Smooth muscle cell (in vitro differentiated cells): ENCODE measurements around the gene MRNIP. TPM values are rescaled to one million over a fixed set of nuclear protein-coding genes. Genes with fewer than 3 reads are reported as not detected.

Experiments
- DNase-seq: peaks from one replicate; lab custom pipeline; 2025; ENCODE audit not compliant: unreplicated experiment; lab: John Stamatoyannopoulos, UW
- H2AFZ ChIP-seq: fragments of 200-600 bp; sonication (generic); 2 replicates; pipeline ENCODE4 v1.6.0; 2016; ENCODE audit warnings: antibody characterized with exemption, low read depth, mild to moderate bottlenecking
- H3F3A ChIP-seq: fragments of 200-600 bp; sonication (generic); 2 replicates; pipeline ENCODE4 v1.6.0; 2017; ENCODE audit warnings: antibody characterized with exemption, low read depth
- H3K27ac ChIP-seq: fragments of 200-600 bp; sonication (generic); 2 replicates; pipeline ENCODE4 v1.5.1; 2016; ENCODE audit warnings: low read depth, mild to moderate bottlenecking
- H3K27me3 ChIP-seq: fragments of 200-600 bp; sonication (generic); 2 replicates; pipeline ENCODE4 v1.6.1; 2016; ENCODE audit warnings: low read depth, mild to moderate bottlenecking
- H3K36me3 ChIP-seq: fragments of 200-600 bp; sonication (generic); 2 replicates; pipeline ENCODE4 v1.5.1; 2016; ENCODE audit warnings: low read depth
- H3K4me1 ChIP-seq: fragments of 200-600 bp; sonication (generic); 2 replicates; pipeline ENCODE4 v1.5.1; 2016; ENCODE audit warnings: low read depth
- H3K4me2 ChIP-seq: fragments of 200-600 bp; sonication (generic); 2 replicates; pipeline ENCODE4 v1.6.0; 2016; ENCODE audit warnings: mild to moderate bottlenecking
- H3K4me3 ChIP-seq: fragments of 200-600 bp; sonication (generic); 2 replicates; pipeline ENCODE4 v1.5.1; 2016; ENCODE audit warnings: mild to moderate bottlenecking
- H3K79me2 ChIP-seq: fragments of 200-600 bp; sonication (generic); 2 replicates; pipeline ENCODE4 v1.6.0; 2016; ENCODE audit warnings: low read depth, mild to moderate bottlenecking
- H3K9ac ChIP-seq: fragments of 200-600 bp; sonication (generic); 2 replicates; pipeline ENCODE4 v1.6.0; 2016; ENCODE audit warnings: low read depth
- H3K9me3 ChIP-seq: fragments of 200-600 bp; sonication (generic); replicated peaks from 2 replicates; pipeline ENCODE4 v1.5.1; 2016; ENCODE audit warnings: low read depth
- H4K20me1 ChIP-seq: fragments of 200-600 bp; sonication (generic); 2 replicates; pipeline ENCODE4 v1.6.0; 2016; ENCODE audit warnings: low read depth
- WGBS: methylation state at CpG from one replicate; pipeline ENCODE4 v1.1.7; 2016; ENCODE audit warnings: low lambda C conversion rate; 5-methylcytosine and 5-hydroxymethylcytosine counted together
- polyA plus RNA-seq: library from polyadenylated mRNA; unstranded; fragments of >200 nt; fragmentation: Nextera tagmentation; extraction: Ambion mirVana; gene quantifications from 2 replicates; pipeline ENCODE4 v1.2.1, GENCODE V29; 2016
- total RNA-seq: library from RNA; depleted of rRNA; stranded (reverse); fragments of >200 nt; gene quantifications from 2 replicates; pipeline ENCODE4 v1.2.3, GENCODE V29; 2014
- TF ChIP-seq, protein P1 (sequence below): fragments of 200-600 bp; sonication (generic); IDR thresholded peaks from 2 replicates; pipeline ENCODE4 v1.5.1; 2017; ENCODE audit warnings: borderline replicate concordance, mild to moderate bottlenecking, antibody characterized with exemption; ENCODE audit not compliant: insufficient read depth, poor library complexity, severe bottlenecking

The MRNIP gene
- total and polyA plus RNA-seq, 2 experiments from 2014 or later: 11.9 to 16.5 TPM

DNA sequence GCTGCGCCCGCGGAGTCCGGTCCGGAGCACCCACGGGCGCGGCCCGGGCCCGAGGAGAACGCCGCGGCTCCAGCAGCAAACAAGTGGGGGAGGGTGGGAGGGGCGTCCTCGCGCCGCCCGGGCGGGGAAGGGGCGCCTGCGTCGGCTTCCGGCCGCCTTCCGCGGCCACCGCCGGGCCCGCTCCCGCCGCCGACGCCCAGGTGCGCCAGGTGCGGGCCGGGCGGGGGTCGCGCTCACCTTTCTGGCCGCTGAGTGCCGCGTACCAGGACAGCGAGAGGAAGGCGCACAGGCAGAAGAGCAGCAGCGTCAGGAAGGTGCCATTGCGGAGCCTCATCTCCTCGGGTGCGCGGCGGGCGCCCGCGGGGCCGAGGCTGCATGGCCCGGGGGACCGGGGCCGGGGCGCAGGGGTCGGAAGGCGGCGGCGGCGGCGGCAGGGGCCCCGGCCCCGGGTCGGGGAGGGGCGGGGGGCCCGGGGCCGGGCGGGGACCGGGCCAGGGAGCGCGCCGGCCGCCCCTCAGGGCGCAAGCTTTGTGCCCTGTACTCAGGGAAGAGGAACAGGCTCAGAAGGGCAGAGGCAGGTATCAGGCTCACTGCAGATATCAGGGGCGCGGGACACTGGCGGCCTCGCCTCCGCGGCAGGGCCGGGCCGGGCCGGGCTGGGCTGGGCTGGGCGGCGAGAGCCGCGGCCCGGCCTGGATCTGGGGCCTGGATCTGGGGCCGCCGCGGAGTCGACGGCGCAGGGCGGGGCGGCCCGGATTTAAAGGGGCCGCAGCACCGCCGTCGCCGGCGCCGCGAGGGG lies 52.2 kb downstream of the MRNIP start, which contains the start of gene MGAT4B:
TSS of gene MGAT4B (minus strand) at position 617 of the 799 bp plus-strand sequence. CDS start at position 334, 283 bp downstream.
- peak within 1 kb of the TSS; percentile 97 for H3K4me2 ChIP-seq
- peak within 1 kb of the TSS; percentile 82 for H2AFZ ChIP-seq
- no peak for DNase-seq
- TF ChIP-seq, protein P1, sequence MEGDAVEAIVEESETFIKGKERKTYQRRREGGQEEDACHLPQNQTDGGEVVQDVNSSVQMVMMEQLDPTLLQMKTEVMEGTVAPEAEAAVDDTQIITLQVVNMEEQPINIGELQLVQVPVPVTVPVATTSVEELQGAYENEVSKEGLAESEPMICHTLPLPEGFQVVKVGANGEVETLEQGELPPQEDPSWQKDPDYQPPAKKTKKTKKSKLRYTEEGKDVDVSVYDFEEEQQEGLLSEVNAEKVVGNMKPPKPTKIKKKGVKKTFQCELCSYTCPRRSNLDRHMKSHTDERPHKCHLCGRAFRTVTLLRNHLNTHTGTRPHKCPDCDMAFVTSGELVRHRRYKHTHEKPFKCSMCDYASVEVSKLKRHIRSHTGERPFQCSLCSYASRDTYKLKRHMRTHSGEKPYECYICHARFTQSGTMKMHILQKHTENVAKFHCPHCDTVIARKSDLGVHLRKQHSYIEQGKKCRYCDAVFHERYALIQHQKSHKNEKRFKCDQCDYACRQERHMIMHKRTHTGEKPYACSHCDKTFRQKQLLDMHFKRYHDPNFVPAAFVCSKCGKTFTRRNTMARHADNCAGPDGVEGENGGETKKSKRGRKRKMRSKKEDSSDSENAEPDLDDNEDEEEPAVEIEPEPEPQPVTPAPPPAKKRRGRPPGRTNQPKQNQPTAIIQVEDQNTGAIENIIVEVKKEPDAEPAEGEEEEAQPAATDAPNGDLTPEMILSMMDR: no peak
- peaks cover 27% of the 10 kb centered on the region for H3K4me1 ChIP-seq
- H4K20me1 ChIP-seq: peaks cover 43% of the 10 kb centered on the region
- peak within 1 kb of the TSS; percentile 93 for H3K4me3 ChIP-seq
- H3K79me2 ChIP-seq: peaks cover 33% of the 10 kb centered on the region
- H3K9ac ChIP-seq: peak within 1 kb of the TSS; percentile 83
- no peaks in the 10 kb centered on the region for H3K36me3 ChIP-seq
- 0% methylated on average over 27 of the region's 108 CpGs for WGBS
- H3F3A ChIP-seq: no peaks in the 10 kb centered on the region
- H3K27ac ChIP-seq: peak within 1 kb of the TSS; percentile 47
- H3K27me3 ChIP-seq: no peaks in the 10 kb centered on the region
- no peaks in the 10 kb centered on the region for H3K9me3 ChIP-seq

DNA sequence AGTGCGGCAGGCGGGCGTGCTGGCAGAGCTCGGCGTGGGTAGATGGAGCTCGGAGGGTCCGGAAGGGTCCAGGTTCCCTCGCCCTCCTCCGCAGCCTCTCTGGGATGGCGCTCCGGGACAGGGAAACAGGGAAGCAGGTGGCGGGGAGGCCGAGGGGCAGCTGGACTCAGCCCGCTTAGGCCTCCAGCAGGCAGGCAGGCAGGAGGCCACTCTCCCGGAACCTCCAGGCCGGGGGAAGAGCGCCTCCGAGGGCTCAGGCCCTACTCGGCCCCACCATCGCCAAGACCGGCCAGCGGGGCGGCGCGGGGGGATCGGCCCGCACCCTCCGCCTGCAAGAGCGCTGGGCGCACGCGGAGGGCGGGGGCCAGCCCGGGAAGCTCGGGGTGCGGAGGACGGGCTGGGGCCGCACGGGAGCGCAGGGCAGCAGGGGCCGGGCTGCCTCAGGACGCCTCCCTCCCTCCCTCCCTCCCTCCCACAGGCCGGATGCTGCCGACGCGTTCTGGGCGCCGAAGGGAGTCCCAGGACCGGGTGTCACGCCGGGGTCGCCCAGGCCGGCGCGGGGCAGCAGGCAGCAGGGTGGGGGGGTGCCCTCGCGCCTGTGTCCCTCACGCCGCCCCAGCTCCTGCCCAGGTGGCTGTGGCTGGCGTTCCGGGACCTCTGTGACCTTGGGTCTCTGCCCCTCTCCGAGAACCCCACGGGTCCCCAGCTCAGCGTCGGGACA lies 52.9 kb downstream of the MRNIP start:
- H3K9me3 ChIP-seq: no peaks in the 10 kb centered on the region
- peaks cover 27% of the 10 kb centered on the region for H3K4me1 ChIP-seq
- no peak for DNase-seq
- TF ChIP-seq, protein P1: no peak
- peak overlapping the region; percentile 83 for H3K9ac ChIP-seq
- H3K4me2 ChIP-seq: peak overlapping the region; percentile 97
- no peak overlapping the region for H2AFZ ChIP-seq
- WGBS: 9% methylated on average over 36 of the region's 65 CpGs
- peak overlapping the region; percentile 24 for H3K27ac ChIP-seq
- H4K20me1 ChIP-seq: peaks cover 49% of the 10 kb centered on the region
- H3F3A ChIP-seq: no peaks in the 10 kb centered on the region
- peaks cover 33% of the 10 kb centered on the region for H3K79me2 ChIP-seq
- H3K4me3 ChIP-seq: peak overlapping the region; percentile 93
- H3K36me3 ChIP-seq: no peaks in the 10 kb centered on the region
- H3K27me3 ChIP-seq: no peaks in the 10 kb centered on the region

DNA sequence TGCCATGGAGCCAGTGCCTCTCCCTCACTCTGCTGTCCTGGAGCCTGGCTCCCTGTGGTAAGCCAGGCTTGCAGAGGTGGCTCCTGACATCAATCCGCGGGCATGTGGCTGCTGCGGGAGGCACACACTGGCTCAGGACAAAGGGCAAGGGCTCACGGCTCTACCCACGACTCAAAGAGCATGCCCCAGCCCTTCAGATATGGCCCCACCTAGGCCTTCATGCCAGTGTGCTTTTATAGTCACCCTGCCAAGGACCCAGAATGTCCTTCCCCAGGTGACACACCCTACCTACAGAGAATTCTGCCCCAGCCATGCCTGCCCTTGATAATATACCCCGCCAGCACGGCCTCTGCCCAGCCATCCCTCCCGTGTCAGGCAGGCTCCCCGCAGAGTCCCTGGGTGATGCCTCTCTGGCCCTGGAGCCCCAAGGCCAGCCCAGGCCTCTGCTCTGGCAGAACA lies 53.5 kb downstream of the MRNIP start:
- Histone ChIP-seq H3K79me2 (peaks cover 33% of the 10 kb centered on the region), H3F3A (no peaks in the 10 kb centered on the region), H3K9ac (peak overlapping the region; percentile 83), H3K9me3 (no peaks in the 10 kb centered on the region), H3K27me3 (no peaks in the 10 kb centered on the region), H3K4me1 (peaks cover 27% of the 10 kb centered on the region), H2AFZ (no peak overlapping the region), H3K36me3 (no peaks in the 10 kb centered on the region), H3K4me2 (peak overlapping the region; percentile 97), H4K20me1 (peaks cover 49% of the 10 kb centered on the region), H3K4me3 (peak overlapping the region; percentile 93), H3K27ac (no peak overlapping the region)
- TF ChIP-seq, protein P1: no peak
- 73% methylated on average over 9 of the region's 9 CpGs for WGBS
- no peak for DNase-seq
